CD4-positive, alpha-beta T cell treated with Interferon gamma for 1 hour (primary cell): ENCODE measurements around the gene ZDHHC7.
"Not testable (repeated sequence)": the region's sequence is repeated elsewhere in the genome, so short reads cannot be mapped to it uniquely, and the experiment has no call there.

Experiments
- DNase-seq: peaks from one replicate; pipeline ENCODE4 v3.0.0-alpha.2; 2020

The ZDHHC7 gene, protein sequence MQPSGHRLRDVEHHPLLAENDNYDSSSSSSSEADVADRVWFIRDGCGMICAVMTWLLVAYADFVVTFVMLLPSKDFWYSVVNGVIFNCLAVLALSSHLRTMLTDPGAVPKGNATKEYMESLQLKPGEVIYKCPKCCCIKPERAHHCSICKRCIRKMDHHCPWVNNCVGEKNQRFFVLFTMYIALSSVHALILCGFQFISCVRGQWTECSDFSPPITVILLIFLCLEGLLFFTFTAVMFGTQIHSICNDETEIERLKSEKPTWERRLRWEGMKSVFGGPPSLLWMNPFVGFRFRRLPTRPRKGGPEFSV

DNA sequence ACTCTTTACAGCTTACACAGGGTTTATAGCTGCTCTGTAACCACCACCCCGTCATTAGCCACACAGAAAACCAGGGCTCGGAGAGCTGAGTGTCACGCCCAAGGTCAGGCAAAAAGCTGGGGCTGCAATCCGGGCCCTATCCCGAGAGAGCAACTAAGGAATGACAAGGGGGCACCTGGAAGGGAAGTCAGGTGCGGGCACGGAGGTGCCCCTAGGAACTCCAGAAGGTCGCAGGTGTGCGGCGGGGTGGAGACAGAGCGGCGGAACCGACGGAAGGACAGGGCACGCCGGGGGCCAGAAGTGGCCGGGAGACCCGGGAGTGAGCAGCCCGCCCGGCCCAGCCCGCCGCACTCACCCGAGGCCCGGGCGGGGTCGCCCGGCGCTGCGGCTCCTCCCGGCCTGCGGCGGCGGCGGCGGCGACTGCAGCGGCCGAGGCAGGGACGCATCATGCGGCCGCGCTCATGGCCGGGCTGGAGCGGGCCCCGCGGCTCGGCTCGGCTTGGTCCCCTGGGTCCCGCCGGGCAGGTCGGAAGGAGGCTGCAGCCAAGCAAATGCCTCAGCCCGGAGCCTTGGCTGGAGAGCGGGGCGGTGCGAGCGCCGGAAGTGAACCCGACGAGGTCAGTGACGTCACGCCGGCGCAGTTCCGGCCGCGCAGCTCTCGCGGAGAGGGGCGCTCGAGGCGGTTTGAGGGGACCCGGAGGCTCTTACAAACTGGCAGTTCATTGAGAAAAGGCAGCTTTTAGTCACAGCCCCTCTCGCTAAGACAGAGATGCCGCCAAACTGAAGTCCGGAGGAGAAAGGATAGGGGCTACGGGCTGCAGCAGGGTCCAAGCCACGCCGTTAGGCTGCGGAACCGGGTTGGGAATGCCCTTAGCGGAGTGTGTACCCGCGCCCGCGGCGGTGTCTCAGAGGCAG lies at the start of gene ZDHHC7:
TSS of gene ZDHHC7 (minus strand) at position 605 of the 915 bp plus-strand sequence. CDS start 20,917 bp downstream, outside the sequence.
- peak; percentile 84 for DNase-seq

DNA sequence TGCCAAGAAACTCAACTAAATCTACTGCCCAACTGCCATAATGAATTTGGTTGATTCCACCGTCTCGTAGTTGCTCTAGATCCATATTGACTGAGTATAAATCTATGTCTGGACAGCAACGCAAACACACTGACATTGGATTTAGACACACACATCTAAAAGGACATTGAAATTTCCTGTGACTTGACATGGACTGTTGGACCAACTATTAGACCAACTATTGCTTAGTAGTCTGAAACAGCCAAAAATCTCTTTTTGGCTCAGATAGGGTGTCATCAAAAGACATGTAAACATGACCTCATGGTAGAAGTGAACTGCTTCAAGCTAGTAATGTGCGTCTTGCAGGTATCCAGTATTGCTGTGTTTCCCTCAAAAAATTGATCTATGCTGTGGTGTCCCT lies 47.6 kb upstream of the ZDHHC7 start:
- DNase-seq: no peak

DNA sequence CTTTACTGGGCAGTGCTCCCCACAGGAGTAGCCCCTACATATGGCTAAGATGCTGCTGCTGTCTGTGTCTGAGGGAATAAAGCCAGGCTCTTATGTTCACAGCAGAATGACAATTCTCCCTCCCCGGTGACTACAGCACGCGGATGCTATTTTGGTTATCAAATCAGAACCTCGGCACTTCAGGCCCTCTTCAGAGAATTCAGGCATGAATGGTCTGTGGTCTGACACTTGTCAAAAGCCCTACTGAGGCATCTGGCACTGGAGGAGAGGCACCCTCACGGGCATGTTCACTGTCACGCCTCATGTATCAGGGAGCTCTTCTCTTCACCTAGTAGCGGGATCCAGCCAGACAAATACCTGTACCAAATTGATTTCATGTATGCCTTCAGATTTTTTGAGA lies 46.6 kb upstream of the ZDHHC7 start:
- DNase-seq: no peak

DNA sequence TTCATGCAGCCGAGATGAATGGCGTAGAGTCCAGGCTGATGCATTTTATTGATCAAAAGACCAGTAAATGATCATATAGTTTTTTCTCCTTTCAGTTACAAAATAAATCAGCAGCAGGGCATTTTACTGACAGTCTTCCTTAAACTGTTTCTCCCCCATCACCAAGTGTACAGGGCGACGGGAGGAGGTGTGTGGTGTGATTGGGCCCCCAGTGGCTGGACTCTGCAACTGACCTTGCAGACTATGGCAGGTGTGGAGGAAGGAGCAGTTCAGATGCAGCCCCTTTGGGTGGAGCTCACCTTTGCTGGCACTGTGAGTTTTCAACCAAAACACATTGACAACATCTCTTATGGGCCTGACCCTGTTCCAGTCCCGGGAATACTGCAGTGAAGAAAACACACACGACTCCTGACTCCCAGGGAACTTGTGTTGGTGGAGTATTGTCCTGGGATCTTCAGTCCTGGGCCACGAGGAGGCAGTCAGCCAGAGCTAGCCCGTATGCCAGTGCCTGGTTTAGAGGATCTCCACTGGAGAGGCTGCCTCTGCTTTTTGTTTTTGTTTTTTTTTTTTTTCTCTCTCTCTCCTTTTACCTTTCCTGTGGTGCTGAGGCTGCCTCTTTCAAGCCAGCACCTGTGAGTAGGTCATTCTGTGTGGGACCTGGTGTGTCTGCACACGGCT lies 46.0 kb upstream of the ZDHHC7 start:
- no peak for DNase-seq

DNA sequence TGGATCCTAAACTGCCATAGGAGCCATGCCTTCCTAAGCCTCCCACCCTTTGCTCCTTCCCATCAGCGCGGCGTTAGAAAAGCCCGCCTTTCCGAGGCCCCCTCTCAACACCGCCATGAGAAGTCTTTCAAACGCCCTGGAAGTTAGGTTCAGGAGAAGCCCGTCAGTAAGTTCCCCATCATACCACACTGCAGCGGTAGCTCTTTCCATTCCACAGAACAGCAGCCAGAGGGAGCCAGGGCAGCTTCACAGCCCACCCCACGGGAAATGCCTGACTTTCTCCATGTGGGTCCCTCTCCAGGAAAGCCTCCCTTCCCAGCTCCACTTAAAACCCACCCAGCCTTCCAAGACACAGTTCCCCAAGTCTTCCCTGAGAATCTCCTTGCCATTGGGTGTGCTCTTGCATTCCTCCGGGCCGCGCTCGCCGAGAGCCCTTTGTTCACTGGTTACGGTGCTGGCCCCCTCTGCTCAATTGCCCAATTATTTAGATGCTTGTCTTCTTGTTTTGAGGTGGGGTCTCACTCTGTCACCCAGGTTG lies 44.9 kb upstream of the ZDHHC7 start:
- DNase-seq: no peak

DNA sequence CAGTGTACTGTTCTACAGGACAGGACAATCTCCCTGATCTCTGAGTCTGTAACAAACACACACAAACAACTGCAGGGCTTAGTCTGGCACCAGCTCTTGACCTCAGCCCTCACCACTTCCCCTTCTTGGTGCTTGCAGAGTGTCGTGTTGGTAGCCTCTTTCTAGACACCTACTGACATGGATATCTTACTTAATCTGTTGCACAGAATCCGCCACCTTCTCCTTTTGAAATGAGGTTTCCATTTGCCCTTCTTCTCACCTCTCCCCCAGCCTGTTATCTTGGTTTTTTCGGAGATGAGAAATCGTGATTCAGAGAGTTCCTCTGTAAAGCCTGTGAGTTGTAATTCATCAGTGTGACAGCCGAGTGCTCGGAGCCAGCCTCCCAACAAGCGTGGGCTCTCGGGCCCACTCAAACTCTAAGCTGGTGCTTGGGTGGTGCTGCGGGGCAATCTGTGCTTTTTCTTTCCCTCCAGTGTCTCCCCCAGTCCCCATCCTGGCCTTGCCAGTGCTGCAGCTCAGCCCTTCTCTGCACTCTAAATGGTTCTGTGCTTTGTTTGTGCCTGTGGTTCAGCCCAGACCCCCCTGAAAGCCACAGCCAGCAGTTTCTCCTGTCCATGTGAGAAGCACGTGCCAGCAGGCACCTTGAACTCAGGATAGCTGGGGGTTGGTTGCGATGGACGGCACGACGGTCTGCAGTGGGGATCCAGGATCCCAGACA lies 44.3 kb upstream of the ZDHHC7 start:
- peak; percentile 78 for DNase-seq

DNA sequence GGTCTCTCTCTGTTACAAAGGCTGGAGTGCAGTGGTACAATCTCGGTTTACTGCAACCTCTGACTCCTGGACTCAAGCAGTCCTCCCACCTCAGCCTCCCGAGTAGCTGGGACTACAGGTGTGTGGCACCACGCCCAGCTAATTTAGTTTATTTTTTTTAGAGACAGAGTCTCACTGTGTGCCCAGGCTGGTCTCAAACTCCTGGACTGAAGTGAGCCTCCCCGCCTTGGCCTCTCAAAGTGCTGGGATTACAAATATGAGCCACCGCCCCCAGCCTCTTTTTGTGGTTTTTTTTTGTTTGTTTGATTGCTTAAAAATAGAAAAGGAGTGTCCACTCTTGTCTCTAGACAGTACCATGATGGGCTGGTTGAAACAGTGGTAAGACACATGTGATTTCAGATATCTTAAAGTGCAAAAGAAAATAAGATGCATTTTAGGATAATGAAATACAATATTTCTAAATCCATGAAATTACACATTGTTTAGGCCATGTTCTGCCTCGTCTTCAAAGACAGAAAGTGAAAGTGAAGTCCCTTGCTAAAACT lies 43.7 kb upstream of the ZDHHC7 start:
- no peak for DNase-seq

DNA sequence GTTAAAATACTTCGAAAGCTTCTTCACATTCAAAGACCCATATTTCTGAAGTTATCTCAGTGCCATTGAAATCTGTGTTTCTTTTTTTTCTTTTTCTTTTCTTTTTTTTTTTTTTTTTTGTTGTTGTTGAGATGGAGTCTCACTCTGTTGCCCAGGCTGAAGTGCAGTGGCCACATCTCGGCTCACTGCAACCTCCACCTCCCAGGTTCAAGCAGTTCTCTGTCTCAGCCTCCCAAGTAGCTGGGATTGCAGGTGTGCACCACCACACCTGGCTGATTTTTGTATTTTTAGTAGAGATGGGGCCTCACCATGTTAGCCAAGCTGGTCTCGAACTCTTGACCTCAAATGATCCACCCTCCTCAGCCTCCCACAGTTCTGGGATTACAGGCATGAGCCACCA lies 43.0 kb upstream of the ZDHHC7 start:
- DNase-seq: not testable (repeated sequence)

DNA sequence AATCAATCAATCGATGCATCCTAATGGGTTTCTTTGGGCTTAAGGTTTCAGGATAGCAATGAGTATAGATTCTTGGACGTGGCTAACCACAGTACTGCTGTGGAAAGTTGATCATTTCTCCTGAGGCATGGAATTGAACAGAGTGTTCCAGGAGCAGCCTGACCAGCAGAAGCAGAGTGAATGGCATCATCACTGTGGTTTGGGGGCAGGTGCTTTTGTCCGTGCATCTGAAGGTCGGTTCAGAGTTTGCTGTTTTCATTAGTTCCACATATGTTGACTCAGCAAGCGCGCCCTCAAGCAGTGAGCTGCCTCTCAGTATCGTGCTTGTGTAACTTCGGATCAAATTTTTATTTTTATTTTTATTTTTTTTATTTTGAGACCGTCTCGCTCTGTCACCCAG lies 41.2 kb upstream of the ZDHHC7 start:
- no peak for DNase-seq

DNA sequence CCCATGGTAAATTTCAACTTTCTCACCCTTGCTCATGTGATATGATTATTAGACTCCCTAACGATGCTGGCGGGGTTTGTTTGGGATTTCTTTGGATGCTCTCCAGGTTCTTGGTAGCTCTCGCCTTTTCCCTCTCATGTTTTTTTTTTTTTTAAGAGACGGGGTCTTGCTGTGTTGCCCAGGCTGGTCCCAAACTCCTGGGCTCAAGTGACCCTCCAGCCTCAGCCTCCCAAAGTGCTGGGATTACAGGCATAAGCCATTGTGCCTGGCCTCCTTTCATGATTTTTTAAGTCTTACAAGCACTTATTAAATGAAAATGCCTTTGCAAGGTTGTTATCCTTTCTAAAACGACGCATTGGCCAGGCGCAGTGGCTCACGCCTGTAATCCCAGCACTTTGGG lies 40.3 kb upstream of the ZDHHC7 start:
- DNase-seq: no peak

DNA sequence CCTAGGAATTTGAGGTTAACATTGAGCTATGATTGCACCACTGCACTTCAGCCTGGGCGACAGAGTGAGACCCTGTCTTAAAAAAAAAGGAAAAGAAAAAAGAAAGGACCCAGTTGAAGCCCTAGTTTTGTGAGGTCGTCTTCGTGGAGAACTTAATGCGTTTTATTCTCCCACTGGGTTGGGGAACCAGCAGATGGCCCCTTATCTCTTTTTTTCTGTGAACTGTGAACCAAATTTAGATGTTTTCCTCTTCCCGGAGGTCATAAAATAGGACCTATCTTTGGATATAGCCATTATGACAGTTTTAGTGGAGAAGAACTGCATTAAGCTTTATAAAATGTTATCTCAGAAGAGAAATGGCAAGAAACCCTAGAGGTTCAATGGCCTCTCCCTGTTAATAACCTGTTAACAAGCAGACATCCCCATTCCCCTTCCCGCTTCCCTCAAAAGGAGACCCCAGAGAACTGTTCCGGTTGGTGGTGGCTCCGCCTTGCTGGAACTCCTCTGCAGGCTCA lies 39.8 kb upstream of the ZDHHC7 start:
- no peak for DNase-seq

DNA sequence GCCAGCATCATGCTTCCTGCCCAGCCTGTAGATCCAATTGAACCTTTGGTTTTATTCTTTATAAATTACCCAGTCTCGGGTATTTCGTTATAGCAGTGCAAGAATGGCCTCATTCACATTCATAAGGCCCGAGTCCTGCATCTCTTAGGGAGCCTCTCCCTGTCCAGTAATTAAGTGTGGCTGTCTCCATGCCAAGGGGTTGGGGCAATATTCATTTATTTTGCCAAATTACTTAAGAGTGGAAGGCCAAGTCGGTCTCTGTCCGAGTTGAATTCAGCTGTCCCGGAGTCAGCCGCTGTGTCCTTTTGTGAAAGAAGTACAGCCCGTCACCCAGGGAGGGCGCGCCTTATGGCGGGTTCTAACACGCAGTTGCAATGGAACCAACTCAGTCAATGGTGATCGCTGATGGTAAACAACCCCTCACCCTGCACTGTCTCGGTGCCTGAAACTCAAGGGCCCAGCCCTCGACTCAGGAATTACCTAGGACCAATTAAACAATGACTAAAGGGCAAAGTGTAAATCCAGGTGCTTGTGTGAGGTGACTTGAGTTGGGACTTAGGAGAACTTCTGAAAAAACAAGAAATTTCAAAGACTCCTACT lies 38.5 kb upstream of the ZDHHC7 start:
- DNase-seq: no peak

DNA sequence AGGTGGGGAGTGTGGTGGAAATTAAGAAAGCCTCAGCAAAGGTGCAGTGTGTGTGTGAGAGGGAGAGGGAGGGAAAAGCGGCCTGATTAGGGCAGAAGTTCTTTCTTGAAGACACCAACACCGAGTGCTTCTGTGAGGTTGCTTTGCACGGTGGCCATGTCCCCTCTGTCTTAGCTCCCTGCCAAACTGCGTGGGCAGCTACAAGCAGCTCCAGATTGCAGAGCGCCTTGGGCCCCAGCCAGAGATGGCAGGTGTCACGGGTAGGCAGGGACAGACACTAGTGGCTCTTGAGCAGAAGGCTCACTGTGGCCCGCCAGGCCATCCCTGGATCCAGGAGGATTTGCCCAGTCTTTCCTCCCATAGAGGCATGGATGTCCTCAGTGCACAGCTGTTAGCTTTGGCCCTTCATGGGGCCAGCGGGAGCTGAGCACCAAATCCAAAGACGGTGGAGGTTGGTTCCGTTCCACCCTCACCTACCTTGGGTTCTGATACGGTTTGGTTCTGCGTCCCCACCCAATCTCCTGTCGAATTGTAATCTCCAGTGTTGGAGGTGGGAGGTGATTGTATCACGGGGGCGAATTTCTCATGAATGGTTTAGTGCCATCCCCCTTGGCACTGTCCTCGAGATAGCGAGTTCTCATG lies 37.7 kb upstream of the ZDHHC7 start:
- DNase-seq: no peak

DNA sequence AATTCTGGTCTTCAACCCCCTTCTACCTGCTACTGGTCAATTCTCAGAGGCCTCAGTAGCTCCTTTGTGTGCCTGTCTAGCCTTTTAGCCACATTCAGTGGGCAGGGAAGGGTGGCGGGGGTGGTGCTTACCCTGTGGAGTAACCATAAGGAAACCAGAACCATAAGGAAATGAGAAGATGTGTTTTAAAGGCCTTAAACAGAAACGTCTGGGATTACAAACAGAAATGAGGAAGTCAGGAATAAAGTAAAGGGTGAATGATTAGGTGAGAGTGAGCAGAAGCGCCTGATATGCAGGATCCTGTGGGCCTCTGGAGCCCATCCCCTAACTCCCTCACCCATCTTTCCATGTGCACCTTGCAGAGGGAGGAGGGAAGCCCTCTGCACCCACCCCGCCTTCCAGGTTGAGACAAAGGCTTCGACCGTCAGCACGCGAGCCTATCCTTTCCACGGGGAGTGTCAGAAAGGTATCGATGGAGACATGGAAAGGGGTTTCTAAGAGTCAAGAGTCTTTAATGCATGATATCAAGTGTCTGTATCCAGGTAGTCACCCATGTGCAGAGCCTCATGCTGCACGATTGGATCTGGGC lies 36.6 kb upstream of the ZDHHC7 start:
- DNase-seq: no peak

DNA sequence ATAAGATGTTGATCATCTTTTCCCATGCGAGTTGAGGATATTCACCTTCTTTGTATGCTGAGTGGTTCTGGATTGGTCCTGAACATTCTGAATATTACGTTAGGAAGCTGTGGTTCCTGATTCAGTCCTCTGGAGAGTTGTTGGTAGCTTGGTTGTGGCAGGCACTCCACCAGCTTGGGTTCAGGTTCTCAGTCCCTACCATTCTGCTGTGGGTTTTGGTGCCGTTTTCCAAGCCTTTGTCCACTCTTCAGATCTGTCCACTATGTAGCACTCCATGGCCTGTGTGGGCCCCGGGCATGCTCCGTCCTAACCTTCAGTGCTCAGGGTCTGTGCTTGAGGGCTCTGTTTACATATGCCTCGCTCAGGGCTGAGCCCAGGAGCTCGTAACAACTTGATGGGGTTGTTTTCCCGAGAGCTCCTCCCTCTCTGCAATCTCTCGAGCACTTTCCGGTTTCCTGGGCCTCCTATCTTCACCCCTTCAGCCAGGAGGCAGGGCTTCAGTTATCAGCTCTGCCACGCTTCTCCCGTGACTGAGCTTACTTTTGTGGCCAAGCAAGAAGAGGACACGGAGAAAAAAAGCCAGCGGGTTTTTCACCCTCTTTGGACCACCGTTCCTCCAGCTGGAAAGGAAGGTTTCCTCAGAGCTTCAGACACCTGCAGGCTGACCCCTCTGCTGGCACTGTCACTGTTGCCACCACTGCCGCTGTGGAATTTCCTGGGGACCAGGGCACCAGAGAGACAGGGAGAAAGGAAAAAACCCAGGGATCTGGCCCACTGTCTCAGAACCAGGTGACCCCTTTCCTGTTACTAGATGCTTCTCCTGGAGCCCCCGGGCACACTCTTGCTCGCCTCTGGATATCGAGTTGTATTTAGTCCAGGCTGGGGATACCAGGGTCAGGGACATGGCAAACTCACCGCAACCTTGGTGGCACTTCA lies 35.9 kb upstream of the ZDHHC7 start:
- DNase-seq: no peak

DNA sequence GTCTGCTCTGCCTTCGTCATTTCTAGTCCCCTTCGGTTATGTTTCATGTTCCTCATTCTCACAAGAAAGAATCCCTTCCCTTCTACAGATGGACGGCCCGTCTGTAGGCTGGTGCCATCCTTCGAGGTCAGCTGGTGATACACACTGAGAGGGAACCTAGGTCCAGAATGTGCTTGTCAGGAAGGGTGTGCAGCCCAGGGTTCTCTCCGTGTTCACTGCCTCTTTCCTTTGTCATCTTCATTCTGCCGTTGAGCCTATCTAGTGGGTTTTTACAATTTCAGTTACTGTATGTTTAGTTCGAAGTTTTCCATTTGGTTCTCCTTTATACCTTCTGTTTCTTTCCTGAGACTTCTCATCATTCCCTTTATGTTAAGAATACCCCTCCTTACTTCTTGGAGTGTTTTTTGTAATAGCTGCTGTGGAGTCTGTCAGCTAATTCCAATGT lies 35.2 kb upstream of the ZDHHC7 start:
- DNase-seq: peak; percentile 16

DNA sequence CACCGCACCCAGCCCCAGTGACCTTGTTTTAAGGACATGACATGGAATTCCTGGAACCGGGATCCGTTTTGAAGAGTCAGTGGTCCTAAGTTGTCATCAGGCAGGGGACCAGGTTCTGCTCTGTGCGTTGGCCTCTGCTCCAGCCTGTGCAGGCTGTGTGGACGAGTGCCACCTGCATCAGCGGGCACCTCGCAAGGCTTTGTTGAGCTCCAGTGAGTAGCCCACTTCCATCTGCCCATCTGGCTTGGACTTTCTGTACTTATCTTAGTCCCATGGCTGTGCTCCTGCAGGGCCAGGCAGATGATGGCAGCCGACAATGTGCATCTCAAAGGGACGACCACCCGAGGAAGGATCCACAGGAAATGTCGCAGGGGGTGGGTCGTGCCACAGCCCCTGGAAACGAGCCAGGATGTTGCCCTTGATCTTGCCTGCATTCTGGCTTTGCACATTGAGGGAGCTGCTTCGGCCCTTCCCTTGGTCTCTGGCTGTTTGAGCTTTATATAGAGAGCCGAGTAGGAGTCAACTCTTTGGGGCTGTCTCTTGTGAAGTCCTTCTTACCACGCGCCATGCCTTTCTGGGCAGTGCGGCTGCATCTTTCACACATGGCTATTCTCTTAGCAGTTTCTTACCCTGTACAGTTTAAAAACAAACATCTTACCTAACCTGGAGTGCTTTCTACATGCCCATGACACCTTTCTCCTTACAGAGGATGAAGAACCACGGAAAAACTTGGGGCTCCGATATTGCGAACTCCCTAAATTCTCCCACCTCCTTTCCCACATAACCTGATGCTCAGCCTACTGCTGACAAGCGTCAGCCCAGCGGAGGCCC lies 34.5 kb upstream of the ZDHHC7 start:
- no peak for DNase-seq

DNA sequence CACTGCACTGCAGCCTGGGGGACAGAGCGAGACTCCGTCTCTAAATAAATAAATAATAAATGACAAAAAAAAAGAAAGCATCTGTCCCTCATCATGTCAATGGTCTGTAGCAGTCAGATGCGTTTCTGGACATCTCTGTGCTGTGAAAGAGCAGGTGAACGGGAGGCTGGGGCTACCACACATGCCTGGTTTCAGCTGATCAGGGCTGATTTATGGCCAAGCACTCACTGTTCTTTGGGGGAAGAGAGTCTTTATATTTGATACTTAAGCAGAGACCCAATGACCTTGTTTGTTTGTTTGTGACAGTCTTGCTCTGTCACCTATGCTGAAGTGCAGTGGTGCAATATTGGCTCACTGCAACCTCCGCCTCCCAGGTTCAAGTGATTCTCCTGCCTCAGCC lies 33.7 kb upstream of the ZDHHC7 start:
- DNase-seq: no peak

DNA sequence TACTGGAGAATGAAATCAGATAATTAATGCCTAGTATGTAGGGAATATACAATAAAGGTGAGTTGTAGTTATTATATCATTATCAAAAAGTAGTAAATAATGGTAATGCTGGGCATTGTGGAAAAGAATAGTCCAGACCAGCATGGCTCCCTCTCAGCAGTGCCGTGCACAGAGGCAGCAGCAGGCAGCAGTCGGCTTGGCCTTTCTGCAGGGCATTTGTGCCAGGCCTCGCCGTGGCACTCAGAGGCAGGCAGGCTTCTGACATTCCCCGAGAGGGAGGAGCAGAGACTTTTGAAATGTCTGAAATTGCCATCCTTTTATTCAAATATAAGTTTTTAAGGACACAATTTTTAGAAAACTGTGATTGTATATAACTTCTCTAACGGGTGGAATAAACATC lies 31.3 kb upstream of the ZDHHC7 start:
- no peak for DNase-seq
